ENCODE results near the gene MIDN.
A peak's percentile ranks its signal among the peaks of the same experiment; 100 is the strongest.

Gene MIDN

GRCh38 chr19:1233115-1233667 is 15.2 kb upstream of the MIDN start:
- no peak for DNase-seq (ENCODE audit: low read depth in 3 of 3)

- DNase-seq (ENCODE audit: low read depth in 3 of 3) = no peak
Observed at GRCh38 chr19:1234051-1234954, 14.1 kb upstream of the MIDN start.

- no peak for DNase-seq (ENCODE audit: low read depth in 3 of 3)
Observed at GRCh38 chr19:1234955-1235380, 13.4 kb upstream of the MIDN start.

GRCh38 chr19:1235625-1236538 is 12.5 kb upstream of the MIDN start:
- DNase-seq (ENCODE audit: low read depth in 3 of 3) = no peak

GRCh38 chr19:1236576-1236975 is 11.8 kb upstream of the MIDN start:
- DNase-seq (ENCODE audit: low read depth in 3 of 3) = no peak

- no peak for DNase-seq (ENCODE audit: low read depth in 3 of 3)
Observed at GRCh38 chr19:1237027-1237659, 11.2 kb upstream of the MIDN start.

- no peak for DNase-seq (ENCODE audit: low read depth in 3 of 3)
Observed at GRCh38 chr19:1237754-1238368, 10.5 kb upstream of the MIDN start, which contains the start of gene CBARP. TSS of gene CBARP (minus strand) at chr19:1238005. CDS start at chr19:1236100, 1,905 bp downstream.

GRCh38 chr19:1238369-1239303 is 9.7 kb upstream of the MIDN start:
- no peak for DNase-seq (ENCODE audit: low read depth in 3 of 3)

- no peak for DNase-seq (ENCODE audit: low read depth in 3 of 3)
Observed at GRCh38 chr19:1239420-1239795, 9.0 kb upstream of the MIDN start.

- peak; percentile 84 to 91 (median 88) for DNase-seq (ENCODE audit: low read depth in 3 of 3)
Observed at GRCh38 chr19:1239796-1240737, 8.3 kb upstream of the MIDN start.

GRCh38 chr19:1240925-1241324 is 7.5 kb upstream of the MIDN start:
- DNase-seq (ENCODE audit: low read depth in 3 of 3) = no peak

- DNase-seq (ENCODE audit: low read depth in 3 of 3) = peak; percentile 84 to 91 (median 85)
Observed at GRCh38 chr19:1241417-1242095, 6.8 kb upstream of the MIDN start, which contains the start of gene ATP5F1D. TSS of gene ATP5F1D (plus strand) at chr19:1241751. CDS start at chr19:1241851, 100 bp downstream.

- peak; percentile 68 to 81 (median 73) for DNase-seq (ENCODE audit: low read depth in 3 of 3)
Observed at GRCh38 chr19:1243768-1244692, 4.4 kb upstream of the MIDN start.

GRCh38 chr19:1244693-1245451 is 3.5 kb upstream of the MIDN start:
- no peak for DNase-seq (ENCODE audit: low read depth in 3 of 3)

GRCh38 chr19:1245494-1246264 is 2.7 kb upstream of the MIDN start:
- no peak for DNase-seq (ENCODE audit: low read depth in 3 of 3)

Data from stimulated activated CD4-positive, alpha-beta T cell treated with anti-CD3 and anti-CD28 coated beads, TNF-alpha, amount 100 ng/mL, for 24 hours (primary cell).